Measurements from ENCODE around the gene IDE.

The IDE gene

GRCh38 chr10:92559046-92559445 lies 14.8 kb downstream of the IDE start:
- DNase-seq (ENCODE audit: insufficient read length): no peak
- FAIRE-seq: no peak
- TF ChIP-seq TAF1 (IDR thresholded peaks at IDR 0.05; ENCODE audit: borderline replicate concordance, low read depth, low read length) (no peak), POLR2A (IDR thresholded peaks at IDR 0.05; ENCODE audit: low read depth, low read length) (no peak), POLR2AphosphoS5 (IDR thresholded peaks at IDR 0.05; ENCODE audit: low read depth, low read length) (no peak)

GRCh38 chr10:92553959-92554358 lies 19.9 kb downstream of the IDE start:
- no peak for DNase-seq (ENCODE audit: insufficient read length)
- no peak for TF ChIP-seq POLR2A (IDR thresholded peaks at IDR 0.05; ENCODE audit: low read depth, low read length)
- TF ChIP-seq TAF1 (IDR thresholded peaks at IDR 0.05; ENCODE audit: borderline replicate concordance, low read depth, low read length): no peak
- TF ChIP-seq POLR2AphosphoS5 (IDR thresholded peaks at IDR 0.05; ENCODE audit: low read depth, low read length): no peak
- no peak for FAIRE-seq

GRCh38 chr10:92552310-92552709 lies 21.6 kb downstream of the IDE start:
- FAIRE-seq: no peak
- TF ChIP-seq TAF1 (IDR thresholded peaks at IDR 0.05; ENCODE audit: borderline replicate concordance, low read depth, low read length) (no peak), POLR2A (IDR thresholded peaks at IDR 0.05; ENCODE audit: low read depth, low read length) (no peak), POLR2AphosphoS5 (IDR thresholded peaks at IDR 0.05; ENCODE audit: low read depth, low read length) (no peak)

GRCh38 chr10:92550924-92551323 lies 23.0 kb downstream of the IDE start:
- FAIRE-seq: no peak

More at GRCh38 chr10:92552310-92552709, 21.6 kb downstream of the IDE start:
- no peak for DNase-seq (ENCODE audit: insufficient read length)

GRCh38 chr10:92547676-92548075 lies 26.2 kb downstream of the IDE start:
- no peak for DNase-seq (ENCODE audit: insufficient read length)
- TF ChIP-seq POLR2A (IDR thresholded peaks at IDR 0.05; ENCODE audit: low read depth, low read length) (no peak), POLR2AphosphoS5 (IDR thresholded peaks at IDR 0.05; ENCODE audit: low read depth, low read length) (no peak), TAF1 (IDR thresholded peaks at IDR 0.05; ENCODE audit: borderline replicate concordance, low read depth, low read length) (no peak)
- FAIRE-seq: no peak

More at GRCh38 chr10:92550924-92551323, 23.0 kb downstream of the IDE start:
- no peak for DNase-seq (ENCODE audit: insufficient read length)
- TF ChIP-seq POLR2A (IDR thresholded peaks at IDR 0.05; ENCODE audit: low read depth, low read length): no peak
- TF ChIP-seq TAF1 (IDR thresholded peaks at IDR 0.05; ENCODE audit: borderline replicate concordance, low read depth, low read length): no peak
- no peak for TF ChIP-seq POLR2AphosphoS5 (IDR thresholded peaks at IDR 0.05; ENCODE audit: low read depth, low read length)

- DNase-seq (ENCODE audit: insufficient read length) (no peak), FAIRE-seq (peak; percentile 14)
- TF ChIP-seq POLR2AphosphoS5 (IDR thresholded peaks at IDR 0.05; ENCODE audit: low read depth, low read length) (no peak), TAF1 (IDR thresholded peaks at IDR 0.05; ENCODE audit: borderline replicate concordance, low read depth, low read length) (no peak)
These were observed 28.3 kb downstream of the IDE start for GRCh38 chr10:92545556-92545955.

- DNase-seq (ENCODE audit: insufficient read length) (no peak), FAIRE-seq (peak; percentile 80)
- TF ChIP-seq TAF1 (IDR thresholded peaks at IDR 0.05; ENCODE audit: borderline replicate concordance, low read depth, low read length) (no peak), POLR2AphosphoS5 (IDR thresholded peaks at IDR 0.05; ENCODE audit: low read depth, low read length) (no peak), POLR2A (IDR thresholded peaks at IDR 0.05; ENCODE audit: low read depth, low read length) (no peak)
These were observed 29.6 kb downstream of the IDE start for GRCh38 chr10:92544296-92544695.

GRCh38 chr10:92542458-92542857 lies 31.4 kb downstream of the IDE start:
- TF ChIP-seq TAF1 (IDR thresholded peaks at IDR 0.05; ENCODE audit: borderline replicate concordance, low read depth, low read length) (no peak), POLR2A (IDR thresholded peaks at IDR 0.05; ENCODE audit: low read depth, low read length) (no peak), POLR2AphosphoS5 (IDR thresholded peaks at IDR 0.05; ENCODE audit: low read depth, low read length) (no peak)
- FAIRE-seq (no peak), DNase-seq (ENCODE audit: insufficient read length) (no peak)

- DNase-seq (ENCODE audit: insufficient read length) (no peak), FAIRE-seq (no peak)
- TF ChIP-seq TAF1 (IDR thresholded peaks at IDR 0.05; ENCODE audit: borderline replicate concordance, low read depth, low read length): no peak
These were observed 32.3 kb downstream of the IDE start for GRCh38 chr10:92541583-92541982.

GRCh38 chr10:92538231-92538958 lies 35.5 kb downstream of the IDE start:
- DNase-seq (ENCODE audit: insufficient read length): no peak
- no peak for FAIRE-seq

GRCh38 chr10:92530891-92531535 lies 42.9 kb downstream of the IDE start:
- FAIRE-seq: no peak
- DNase-seq (ENCODE audit: insufficient read length): no peak
- no peak for TF ChIP-seq POLR2A (IDR thresholded peaks at IDR 0.05; ENCODE audit: low read depth, low read length)
- TF ChIP-seq POLR2AphosphoS5 (IDR thresholded peaks at IDR 0.05; ENCODE audit: low read depth, low read length): no peak
- no peak for TF ChIP-seq TAF1 (IDR thresholded peaks at IDR 0.05; ENCODE audit: borderline replicate concordance, low read depth, low read length)

More at GRCh38 chr10:92538231-92538958, 35.5 kb downstream of the IDE start:
- no peak for TF ChIP-seq TAF1 (IDR thresholded peaks at IDR 0.05; ENCODE audit: borderline replicate concordance, low read depth, low read length)
- TF ChIP-seq POLR2AphosphoS5 (IDR thresholded peaks at IDR 0.05; ENCODE audit: low read depth, low read length): no peak
- TF ChIP-seq POLR2A (IDR thresholded peaks at IDR 0.05; ENCODE audit: low read depth, low read length): no peak

- FAIRE-seq (no peak), DNase-seq (ENCODE audit: insufficient read length) (no peak)
- TF ChIP-seq POLR2A (IDR thresholded peaks at IDR 0.05; ENCODE audit: low read depth, low read length): no peak
- TF ChIP-seq TAF1 (IDR thresholded peaks at IDR 0.05; ENCODE audit: borderline replicate concordance, low read depth, low read length): no peak
- TF ChIP-seq POLR2AphosphoS5 (IDR thresholded peaks at IDR 0.05; ENCODE audit: low read depth, low read length): no peak
These were observed 43.5 kb downstream of the IDE start for GRCh38 chr10:92530421-92530820.

All from GM12892 (cell line).